DND-41 (cell line): ENCODE measurements around the gene PNPLA2.

Experiments used
- ATAC-seq: fragments of 200-7000 bp; cut with Tn5 transposase; 3 replicates; pipeline ENCODE4 v1.9.1; 2021; ENCODE audit warnings: low read depth; ENCODE audit not compliant: insufficient read depth
- DNase-seq: peaks from one replicate; pipeline ENCODE4 v3.0.0-alpha.2; 2020
- H2AFZ ChIP-seq: 2 replicates; pipeline ENCODE4 v1.6.0; 2012; ENCODE audit warnings: low read depth, low read length
- H3K27ac ChIP-seq: 2 replicates; pipeline ENCODE4 v1.5.1; 2012; ENCODE audit warnings: low read length, inconsistent platforms
- H3K27me3 ChIP-seq: fragments of 200-600 bp; sonication (generic); 2 replicates; pipeline ENCODE4 v1.6.0; 2012; ENCODE audit warnings: low read length, mild to moderate bottlenecking, inconsistent platforms; ENCODE audit not compliant: insufficient read depth, poor library complexity
- H3K36me3 ChIP-seq: 2 replicates; pipeline ENCODE4 v1.5.1; 2012; ENCODE audit warnings: low read length, inconsistent platforms; ENCODE audit not compliant: insufficient read depth
- H3K4me1 ChIP-seq: 2 replicates; pipeline ENCODE4 v1.5.1; 2012; ENCODE audit warnings: mild to moderate bottlenecking, low read length; ENCODE audit not compliant: insufficient read depth
- H3K4me2 ChIP-seq: 2 replicates; pipeline ENCODE4 v1.6.0; 2012; ENCODE audit warnings: mild to moderate bottlenecking, moderate library complexity, low read length, inconsistent platforms; ENCODE audit not compliant: insufficient read depth
- H3K4me3 ChIP-seq, 2 experiments: fragments of 200-600 bp in 1 of 2; shearing (Covaris generic) in 1 of 2; 2 replicates each; pipeline ENCODE4 v1.5.1; 2012 to 2016; ENCODE audit warnings: inconsistent platforms in 2 of 2, low read length in 2 of 2, mild to moderate bottlenecking in 2 of 2, low read depth in 1 of 2, moderate library complexity in 1 of 2
- H3K79me2 ChIP-seq: 2 replicates; pipeline ENCODE4 v1.6.0; 2012; ENCODE audit warnings: low read length, inconsistent platforms; ENCODE audit not compliant: insufficient read depth
- H3K9ac ChIP-seq: 2 replicates; pipeline ENCODE4 v1.6.0; 2012; ENCODE audit warnings: low read depth, mild to moderate bottlenecking, inconsistent platforms, low read length, moderate library complexity
- H3K9me3 ChIP-seq: 2 replicates; pipeline ENCODE4 v1.5.1; 2012; ENCODE audit warnings: low read length, moderate library complexity, mild to moderate bottlenecking, inconsistent platforms; ENCODE audit not compliant: insufficient read depth, severe bottlenecking
- H4K20me1 ChIP-seq: 2 replicates; pipeline ENCODE4 v1.6.0; 2012; ENCODE audit warnings: low read length; ENCODE audit not compliant: insufficient read depth
- CTCF ChIP-seq: IDR thresholded peaks from 2 replicates; pipeline ENCODE4 v1.5.1; 2012; ENCODE audit warnings: borderline replicate concordance, low read length, moderate library complexity, mild to moderate bottlenecking; ENCODE audit not compliant: poor library complexity, severe bottlenecking; ENCODE audit errors: extremely low read depth
- EZH2 ChIP-seq: IDR thresholded peaks from 3 replicates; pipeline ENCODE4 v1.6.1; 2012; ENCODE audit warnings: borderline replicate concordance, low read depth, mild to moderate bottlenecking, moderate library complexity, low read length, inconsistent platforms; ENCODE audit not compliant: severe bottlenecking

The PNPLA2 gene

GRCh38 chr11:802693-803466 is 15.8 kb upstream of the PNPLA2 start:
- H4K20me1 ChIP-seq: peaks cover 47% of the 10 kb centered on the region
- no peak for TF ChIP-seq EZH2
- no peak for TF ChIP-seq CTCF
- H3K4me2 ChIP-seq: peak overlapping the region; percentile 93
- H2AFZ ChIP-seq: no peak overlapping the region
- peak overlapping the region; percentile 21; the same call in 1 of the 2 replicates for H3K27ac ChIP-seq
- no peak for ATAC-seq
- peaks cover 54% of the 10 kb centered on the region for H3K4me1 ChIP-seq
- peak overlapping the region in 1 of 2 experiments; percentile 65; a peak in 2 of 4 replicates for H3K4me3 ChIP-seq
- no peak for DNase-seq
- H3K9ac ChIP-seq: peak overlapping the region; percentile 85
- H3K79me2 ChIP-seq: peaks cover 41% of the 10 kb centered on the region
- H3K9me3 ChIP-seq: no peaks in the 10 kb centered on the region
- H3K36me3 ChIP-seq: peaks cover 53% of the 10 kb centered on the region
- no peaks in the 10 kb centered on the region for H3K27me3 ChIP-seq

GRCh38 chr11:803467-803742 is 15.3 kb upstream of the PNPLA2 start:
- no peak for DNase-seq
- H4K20me1 ChIP-seq: peaks cover 45% of the 10 kb centered on the region
- H3K79me2 ChIP-seq: peaks cover 46% of the 10 kb centered on the region
- H3K27ac ChIP-seq: peak overlapping the region; percentile 69; the same call in 1 of the 2 replicates
- TF ChIP-seq CTCF (no peak), EZH2 (no peak)
- H3K4me2 ChIP-seq: peak overlapping the region; percentile 93
- H2AFZ ChIP-seq: no peak overlapping the region
- no peak for ATAC-seq
- peaks cover 55% of the 10 kb centered on the region for H3K4me1 ChIP-seq
- peak overlapping the region; percentile 55 to 65; a peak in 3 of 4 replicates for H3K4me3 ChIP-seq
- H3K9me3 ChIP-seq: no peaks in the 10 kb centered on the region
- H3K9ac ChIP-seq: peak overlapping the region; percentile 85
- H3K27me3 ChIP-seq: no peaks in the 10 kb centered on the region
- peaks cover 53% of the 10 kb centered on the region for H3K36me3 ChIP-seq

- TF ChIP-seq CTCF: no peak
- H3K27ac ChIP-seq: peak overlapping the region; percentile 69
- ATAC-seq: 0 out of 3 replicates have a peak, but pooled peaks have one; percentile 5
- peak overlapping the region; percentile 75; the same call in 1 of the 2 replicates for H2AFZ ChIP-seq
- H4K20me1 ChIP-seq: peaks cover 44% of the 10 kb centered on the region
- peak overlapping the region; percentile 55 to 65 for H3K4me3 ChIP-seq
- no peaks in the 10 kb centered on the region for H3K27me3 ChIP-seq
- peak; percentile 53 for DNase-seq
- peaks cover 56% of the 10 kb centered on the region for H3K4me1 ChIP-seq
- H3K9me3 ChIP-seq: no peaks in the 10 kb centered on the region
- peaks cover 52% of the 10 kb centered on the region for H3K79me2 ChIP-seq
- peak overlapping the region; percentile 93 for H3K4me2 ChIP-seq
- H3K9ac ChIP-seq: peak overlapping the region; percentile 85
- H3K36me3 ChIP-seq: peaks cover 52% of the 10 kb centered on the region
These were observed 14.7 kb upstream of the PNPLA2 start for GRCh38 chr11:803770-804598.
